GM12872 (cell line): ENCODE measurements around the gene SPAG16.

Source experiments
- TF ChIP-seq, protein P1 (sequence below): IDR thresholded peaks from 3 replicates; pipeline ENCODE4 v1.5.1; 2011; ENCODE audit warnings: low read depth, mild to moderate bottlenecking, low read length, moderate library complexity; ENCODE audit not compliant: insufficient read depth

Gene SPAG16

DNA sequence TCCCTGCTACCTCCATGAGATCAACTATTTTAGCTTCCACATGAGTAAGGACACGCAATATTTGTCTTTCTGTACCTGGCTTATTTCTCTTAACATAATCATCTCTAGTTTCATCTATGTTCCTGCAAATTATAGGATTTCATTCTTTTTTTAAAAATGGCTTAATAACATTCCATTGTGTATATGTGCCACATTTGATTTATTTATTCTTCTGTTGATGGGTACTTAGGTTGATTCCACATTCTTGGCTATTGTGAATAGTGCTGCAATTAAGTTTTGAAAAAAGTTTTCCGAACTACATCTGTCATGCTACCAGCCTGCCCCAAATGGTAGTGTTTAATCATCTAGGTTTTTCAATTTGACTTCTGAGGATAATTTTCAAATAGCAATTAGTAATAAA, 36.3 kb downstream of the SPAG16 start:
- TF ChIP-seq, protein P1, sequence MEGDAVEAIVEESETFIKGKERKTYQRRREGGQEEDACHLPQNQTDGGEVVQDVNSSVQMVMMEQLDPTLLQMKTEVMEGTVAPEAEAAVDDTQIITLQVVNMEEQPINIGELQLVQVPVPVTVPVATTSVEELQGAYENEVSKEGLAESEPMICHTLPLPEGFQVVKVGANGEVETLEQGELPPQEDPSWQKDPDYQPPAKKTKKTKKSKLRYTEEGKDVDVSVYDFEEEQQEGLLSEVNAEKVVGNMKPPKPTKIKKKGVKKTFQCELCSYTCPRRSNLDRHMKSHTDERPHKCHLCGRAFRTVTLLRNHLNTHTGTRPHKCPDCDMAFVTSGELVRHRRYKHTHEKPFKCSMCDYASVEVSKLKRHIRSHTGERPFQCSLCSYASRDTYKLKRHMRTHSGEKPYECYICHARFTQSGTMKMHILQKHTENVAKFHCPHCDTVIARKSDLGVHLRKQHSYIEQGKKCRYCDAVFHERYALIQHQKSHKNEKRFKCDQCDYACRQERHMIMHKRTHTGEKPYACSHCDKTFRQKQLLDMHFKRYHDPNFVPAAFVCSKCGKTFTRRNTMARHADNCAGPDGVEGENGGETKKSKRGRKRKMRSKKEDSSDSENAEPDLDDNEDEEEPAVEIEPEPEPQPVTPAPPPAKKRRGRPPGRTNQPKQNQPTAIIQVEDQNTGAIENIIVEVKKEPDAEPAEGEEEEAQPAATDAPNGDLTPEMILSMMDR, result no peak

GRCh38 chr2:213336253-213336770, 52.0 kb downstream of the SPAG16 start:
- TF ChIP-seq, protein P1, result no peak

DNA sequence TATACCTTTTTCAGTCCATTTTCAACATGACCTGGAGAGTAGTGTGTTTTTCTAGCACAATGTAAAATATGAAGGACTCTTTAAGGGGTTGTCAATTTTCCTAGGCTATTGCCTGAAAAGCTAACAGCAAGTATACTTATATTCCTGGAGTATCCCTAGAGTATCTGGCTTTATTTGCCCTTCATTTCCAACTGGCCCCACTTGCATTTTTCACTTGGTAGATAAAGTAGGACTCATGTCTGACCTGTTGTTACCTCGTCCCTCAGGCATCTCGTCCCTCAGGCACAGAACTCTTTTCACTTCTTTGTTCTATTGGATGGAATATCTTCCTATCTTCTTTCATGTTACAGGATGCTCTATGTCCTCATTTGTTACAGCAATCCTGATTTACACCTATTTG, 69.2 kb downstream of the SPAG16 start:
- TF ChIP-seq, protein P1, result no peak

DNA sequence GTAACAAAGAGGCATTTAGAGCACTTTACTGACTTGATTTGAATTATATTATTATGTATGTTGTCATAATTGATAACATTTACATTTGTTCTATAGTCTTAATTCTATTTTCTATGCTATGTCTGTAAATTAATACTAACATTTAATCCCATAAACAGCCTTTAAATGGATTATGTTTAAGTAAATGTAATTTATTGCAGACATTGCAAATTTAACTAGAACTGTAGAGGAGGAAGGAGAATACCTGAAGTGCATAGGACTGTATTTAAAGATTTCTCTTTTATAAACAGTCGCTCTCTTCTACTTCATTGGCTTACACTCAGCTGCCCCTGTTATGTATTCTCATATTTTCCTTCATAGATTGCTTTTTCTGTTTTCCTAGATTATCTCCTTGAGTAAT, 92.4 kb downstream of the SPAG16 start:
- TF ChIP-seq, protein P1, result no peak

DNA sequence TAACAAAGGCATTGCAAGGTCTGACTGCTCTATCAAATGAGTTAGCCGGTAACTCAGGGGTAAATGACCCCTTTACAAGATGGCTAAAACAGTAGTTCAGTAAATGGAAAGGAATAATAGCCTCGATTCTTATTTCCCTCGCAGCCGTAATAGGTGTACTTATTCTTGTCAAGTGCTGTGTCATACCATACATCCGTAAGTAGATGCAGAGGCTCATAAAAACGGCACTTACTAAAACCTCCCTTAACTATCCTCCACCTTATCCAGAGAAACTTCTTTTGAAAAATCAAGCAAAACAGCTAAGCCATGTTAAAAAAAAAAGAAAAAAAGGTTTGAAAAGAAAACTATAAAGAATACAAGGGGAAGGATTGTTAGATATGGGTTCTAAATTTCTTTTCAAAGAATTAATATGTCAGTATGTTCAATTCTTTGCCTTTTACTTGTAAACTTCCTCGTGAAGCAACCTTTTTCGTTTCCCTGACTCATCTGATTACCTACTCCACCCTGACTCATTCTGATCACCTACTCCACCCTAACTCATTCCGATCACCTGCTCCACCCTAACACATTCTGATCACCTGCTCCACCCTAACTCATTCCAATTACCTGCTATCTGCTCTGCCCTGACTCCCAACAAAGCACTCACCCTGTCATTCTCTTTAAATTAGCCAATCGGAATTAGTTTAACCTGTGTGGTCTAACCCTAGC, 127.5 kb downstream of the SPAG16 start:
- TF ChIP-seq, protein P1, result no peak

GRCh38 chr2:213415093-213415492, 130.8 kb downstream of the SPAG16 start:
- TF ChIP-seq, protein P1, result no peak

DNA sequence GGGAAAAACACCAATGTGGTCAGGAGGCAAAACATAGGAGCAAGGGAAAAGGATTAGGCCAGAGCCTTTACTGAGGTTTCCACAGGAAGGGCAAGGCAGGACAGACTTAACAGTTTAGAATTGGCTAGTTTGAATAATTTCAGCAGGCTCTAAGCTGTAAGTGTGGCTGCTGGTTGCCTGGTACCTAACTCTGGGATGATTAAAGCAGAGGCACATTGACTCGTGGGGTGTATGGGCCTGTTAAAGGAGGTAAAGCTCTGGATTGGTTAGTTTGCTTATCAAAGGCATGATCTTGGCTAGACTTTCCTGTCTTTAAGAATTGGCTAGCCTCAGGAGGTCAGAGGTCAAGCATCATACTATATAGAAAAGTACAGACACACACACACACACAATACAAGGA, 132.6 kb downstream of the SPAG16 start:
- TF ChIP-seq, protein P1, result no peak
